HG02884 (cell line): Measurements from ENCODE around the gene FAM3A.

ENCODE experiments used
- ATAC-seq: cut with Tn5 transposase; IDR thresholded peaks from one replicate; pipeline ENCODE4 v1.9.1; 2021; ENCODE audit warnings: mild to moderate bottlenecking, moderate library complexity; ENCODE audit not compliant: unreplicated experiment

Gene FAM3A

DNA sequence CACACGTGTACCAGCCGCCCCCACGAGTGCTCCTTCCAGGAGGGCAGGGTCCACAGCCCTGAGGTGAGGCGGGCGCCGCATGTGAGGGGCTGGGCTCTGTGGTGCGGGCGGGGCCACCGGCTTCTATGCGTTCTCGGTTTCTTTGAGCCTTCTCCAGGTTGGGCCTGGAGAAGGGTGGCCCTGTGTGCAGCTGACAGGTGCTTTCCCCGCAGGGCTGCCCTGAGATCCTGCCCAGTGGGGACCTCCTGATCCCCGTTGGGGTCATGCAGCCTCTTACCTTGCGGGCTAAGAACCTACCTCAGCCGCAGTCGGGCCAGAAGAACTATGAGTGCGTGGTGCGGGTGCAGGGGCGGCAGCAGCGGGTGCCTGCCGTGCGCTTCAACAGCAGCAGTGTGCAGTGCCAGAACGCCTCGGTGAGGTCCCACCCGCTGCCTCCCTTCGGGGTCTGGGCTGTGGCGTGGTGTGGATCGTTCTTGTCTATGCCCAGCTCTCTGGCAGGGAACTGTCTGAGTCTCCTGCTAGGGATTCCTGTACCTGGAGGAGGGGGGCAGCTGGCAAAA is 51.1 kb downstream of the FAM3A start:
- no peak for ATAC-seq

DNA sequence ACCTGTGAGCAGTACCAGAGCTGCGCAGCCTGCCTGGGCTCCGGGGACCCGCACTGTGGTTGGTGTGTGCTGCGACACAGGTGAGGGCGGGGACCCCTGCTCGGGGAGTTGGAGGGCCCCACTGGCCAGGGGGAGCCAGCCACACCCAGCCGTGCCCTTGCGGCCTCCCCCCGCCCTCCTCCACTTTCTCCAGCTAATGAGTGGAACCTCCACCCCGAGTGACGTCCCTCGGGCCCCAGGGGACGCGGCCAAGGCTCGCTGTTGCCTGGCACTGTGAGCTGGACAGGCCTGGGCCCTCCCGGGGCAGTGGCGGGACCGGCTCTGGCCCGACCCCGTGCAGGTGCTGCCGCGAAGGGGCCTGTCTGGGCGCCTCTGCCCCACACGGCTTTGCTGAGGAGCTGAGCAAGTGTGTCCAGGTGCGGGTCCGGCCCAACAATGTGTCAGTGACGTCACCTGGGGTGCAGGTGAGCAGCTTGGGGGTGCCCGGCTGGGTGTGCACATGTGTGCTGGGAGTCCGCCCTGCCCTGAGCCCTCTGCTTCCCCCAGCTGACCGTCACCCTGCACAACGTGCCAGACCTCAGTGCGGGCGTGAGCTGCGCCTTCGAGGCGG is 52.3 kb downstream of the FAM3A start:
- ATAC-seq = no peak

DNA sequence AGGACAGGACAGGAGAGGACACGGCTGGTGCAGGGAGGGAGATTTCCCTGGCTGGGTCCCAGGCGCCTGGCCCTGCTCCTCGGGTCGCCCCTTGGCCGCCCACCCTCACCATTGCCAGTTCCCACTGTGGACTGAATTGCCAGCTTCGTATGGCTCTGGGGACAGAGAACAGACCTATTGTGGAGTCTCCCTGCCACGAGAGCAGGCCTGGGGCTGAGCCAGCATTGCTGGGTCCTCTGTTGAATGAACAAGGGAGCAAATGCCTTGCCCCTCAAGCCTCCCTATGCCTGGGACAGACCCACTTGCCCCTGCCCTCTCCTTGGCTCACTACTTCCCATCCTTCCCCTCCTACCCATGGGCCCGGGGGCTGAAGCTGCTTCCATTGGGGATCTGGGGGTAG is 53.6 kb downstream of the FAM3A start:
- no peak for ATAC-seq

DNA sequence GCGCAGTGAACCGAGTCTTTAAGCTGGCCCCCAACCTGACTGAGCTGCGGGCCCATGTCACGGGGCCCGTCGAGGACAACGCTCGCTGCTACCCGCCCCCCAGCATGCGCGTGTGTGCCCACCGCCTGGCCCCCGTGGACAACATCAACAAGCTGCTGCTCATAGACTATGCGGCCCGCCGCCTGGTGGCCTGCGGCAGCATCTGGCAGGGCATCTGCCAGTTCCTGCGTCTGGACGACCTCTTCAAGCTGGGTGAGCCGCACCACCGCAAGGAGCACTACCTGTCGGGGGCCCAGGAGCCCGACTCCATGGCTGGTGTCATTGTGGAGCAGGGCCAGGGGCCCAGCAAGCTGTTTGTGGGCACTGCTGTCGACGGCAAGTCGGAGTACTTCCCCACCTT is 55.7 kb downstream of the FAM3A start:
- no peak for ATAC-seq

DNA sequence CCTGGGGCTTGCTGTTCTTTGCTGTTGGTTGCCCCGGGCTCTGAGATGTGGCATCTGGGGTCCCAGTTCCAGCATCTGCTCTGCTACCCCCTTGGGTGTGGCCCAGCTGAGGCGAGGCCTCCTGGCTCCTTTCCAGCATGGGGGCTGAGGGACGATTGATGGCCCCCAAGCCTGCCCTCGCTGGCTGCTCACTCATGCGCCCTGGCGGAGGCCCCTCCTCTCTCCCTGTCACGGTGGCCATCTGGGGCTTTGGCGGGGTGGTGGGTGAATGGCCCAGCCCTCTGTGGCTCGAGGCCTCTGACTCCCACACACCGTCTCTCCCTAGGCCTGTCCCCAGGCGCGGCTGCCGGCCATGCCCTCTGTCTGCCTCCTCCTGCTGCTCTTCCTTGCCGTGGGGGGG is 56.2 kb downstream of the FAM3A start:
- ATAC-seq = no peak

DNA sequence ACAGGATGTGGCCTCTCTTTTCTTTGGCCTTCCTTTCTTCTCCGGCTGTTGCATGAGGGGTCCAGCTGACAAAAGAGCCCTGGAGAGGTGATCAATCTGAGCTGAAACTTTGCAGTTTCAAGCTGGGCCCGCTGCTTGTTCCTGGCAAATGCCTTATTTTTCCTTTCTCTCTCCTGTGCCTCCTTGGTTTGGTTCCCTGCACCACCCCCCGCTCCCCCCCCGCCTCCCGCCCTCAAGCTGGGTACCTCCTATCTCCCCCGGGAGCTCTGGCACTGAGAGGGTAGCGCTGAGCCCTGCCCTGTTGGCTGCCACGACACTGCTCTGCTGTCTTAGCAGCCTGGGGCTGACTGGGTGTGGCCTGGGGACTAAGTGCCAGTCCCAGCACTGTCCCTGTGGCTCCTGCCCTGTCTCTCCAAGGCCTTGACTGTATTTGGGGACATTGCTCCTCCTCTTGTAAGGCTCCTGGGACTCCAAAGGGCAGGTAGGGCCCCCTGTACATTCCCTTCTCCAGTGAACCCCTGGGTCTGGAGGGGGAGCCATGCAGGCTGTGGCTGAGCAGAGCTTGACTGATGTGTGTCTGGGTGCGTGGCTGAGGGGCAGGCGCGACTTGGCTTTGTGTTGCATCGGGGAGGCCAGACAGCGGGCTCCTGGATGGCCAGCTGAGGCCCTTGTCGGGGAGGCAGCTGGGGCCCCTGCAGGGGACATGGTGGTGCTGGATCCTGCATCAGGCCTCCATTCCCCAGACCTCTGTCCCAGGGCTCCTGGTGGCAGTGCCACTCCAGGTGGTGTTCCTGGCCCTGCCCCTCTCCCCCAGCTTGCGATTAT is 56.9 kb downstream of the FAM3A start:
- ATAC-seq = no peak

DNA sequence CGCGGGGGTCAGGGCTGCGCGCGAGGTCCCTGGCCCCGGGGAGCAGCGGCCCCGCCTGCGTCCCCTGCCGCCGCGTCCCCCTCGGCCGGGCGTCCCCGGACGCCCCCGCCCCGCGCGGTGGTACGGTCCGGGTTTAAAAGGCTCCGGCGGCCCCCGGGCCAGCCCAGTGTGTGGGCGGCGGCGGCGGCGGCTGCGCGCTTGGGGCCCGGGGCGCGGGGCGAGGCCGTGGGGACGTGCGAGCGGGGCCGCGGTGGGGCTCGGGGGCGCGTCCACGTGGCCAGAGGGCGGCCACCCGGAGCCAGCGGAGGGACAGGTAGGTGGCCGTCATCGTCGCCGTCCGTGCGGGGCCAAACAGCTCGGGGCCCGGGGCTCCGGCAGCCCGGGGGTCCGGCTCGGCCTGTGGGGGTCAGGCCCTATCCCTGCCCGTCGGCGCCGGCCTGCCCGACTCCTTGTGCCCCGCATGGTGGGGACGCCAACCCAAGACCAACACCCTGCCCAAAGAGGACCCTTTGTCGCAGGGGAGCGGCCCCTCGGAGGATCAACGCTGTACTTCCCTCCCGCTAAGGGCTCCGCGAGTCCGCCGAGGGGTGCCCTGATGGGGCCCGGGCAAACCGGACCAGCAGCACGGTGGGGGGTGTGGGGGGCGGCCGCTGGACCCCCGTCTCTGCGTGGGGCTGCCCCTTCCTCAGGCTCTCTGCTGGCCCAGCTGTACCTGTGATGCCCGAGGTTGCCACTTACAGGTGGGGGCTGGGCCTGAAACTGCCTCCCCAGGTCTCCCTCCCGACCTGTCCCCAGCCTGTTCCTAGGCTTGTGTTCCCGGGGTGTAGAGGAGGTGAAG is 57.7 kb downstream of the FAM3A start, which contains the start of gene PLXNA3:
PLXNA3 (plus strand) TSS at position 166 of the 838 bp plus-strand sequence. CDS start 1,903 bp downstream, outside the sequence.
- ATAC-seq = peak; percentile 54

DNA sequence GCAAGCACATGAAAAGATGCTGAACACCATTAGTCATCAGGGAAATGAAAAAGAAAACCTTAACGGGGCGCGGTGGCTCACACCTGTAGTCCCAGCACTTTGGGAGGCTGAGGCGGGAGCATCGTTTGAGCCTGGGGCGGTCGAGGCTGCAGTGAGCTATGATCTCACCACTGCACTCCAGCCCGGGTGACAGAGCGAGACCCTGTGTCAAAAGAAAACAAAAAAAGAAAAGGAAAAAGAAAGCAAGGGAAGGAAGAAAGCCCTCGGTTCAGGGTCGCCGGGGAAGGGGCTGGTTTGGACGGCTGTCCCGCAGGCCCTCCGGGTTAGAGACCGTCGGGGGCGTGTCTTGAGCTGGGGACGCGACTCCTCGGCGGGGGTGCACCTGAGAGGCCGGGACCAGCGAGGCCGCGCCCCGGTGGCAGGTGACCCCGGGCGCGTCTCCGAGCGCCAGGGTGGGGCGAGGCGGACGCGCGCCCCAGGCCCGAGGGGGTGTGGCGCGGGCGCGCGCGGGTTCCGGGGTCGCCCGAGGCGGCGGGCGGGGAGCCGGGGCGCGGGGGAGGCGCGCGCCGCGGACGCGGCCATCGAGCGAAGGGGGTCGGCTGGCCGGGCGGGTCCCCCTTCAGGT is 58.4 kb downstream of the FAM3A start:
- ATAC-seq = peak; percentile 54
